GM23248 (cell line): ENCODE measurements around the gene CTDNEP1. TPM values are rescaled to one million over a fixed set of nuclear protein-coding genes. Genes with fewer than 3 reads are reported as not detected.

Experiments
- DNase-seq: peaks from one replicate; pipeline ENCODE4 v3.0.0-alpha.2; 2015
- H2AFZ ChIP-seq: fragments of 200-600 bp; sonication (generic); 2 replicates; pipeline ENCODE4 v1.6.1; 2016; ENCODE audit warnings: antibody characterized with exemption
- H3F3A ChIP-seq: fragments of 200-600 bp; sonication (generic); 2 replicates; pipeline ENCODE4 v1.6.1; 2016; ENCODE audit warnings: mild to moderate bottlenecking, antibody characterized with exemption, mixed run types; ENCODE audit not compliant: insufficient read depth
- H3K27ac ChIP-seq: fragments of 200-600 bp; sonication (generic); 2 replicates; pipeline ENCODE4 v1.5.1; 2016; ENCODE audit warnings: mild to moderate bottlenecking
- H3K27me3 ChIP-seq: fragments of 200-600 bp; sonication (generic); replicated peaks from 2 replicates; pipeline ENCODE4 v1.6.1; 2016; ENCODE audit warnings: mild to moderate bottlenecking; ENCODE audit not compliant: insufficient read depth
- H3K36me3 ChIP-seq: fragments of 200-600 bp; sonication (generic); 2 replicates; pipeline ENCODE4 v1.6.1; 2016; ENCODE audit warnings: low read depth, mild to moderate bottlenecking
- H3K4me1 ChIP-seq: fragments of 200-600 bp; sonication (generic); 2 replicates; pipeline ENCODE4 v1.6.1; 2016; ENCODE audit warnings: mild to moderate bottlenecking; ENCODE audit not compliant: insufficient read depth
- H3K4me2 ChIP-seq: fragments of 200-600 bp; sonication (generic); one replicate; pipeline ENCODE4 v1.6.1; 2016; ENCODE audit warnings: mild to moderate bottlenecking; ENCODE audit not compliant: unreplicated experiment
- H3K4me3 ChIP-seq: fragments of 200-600 bp; sonication (generic); 2 replicates; pipeline ENCODE4 v1.5.1; 2016; ENCODE audit warnings: mild to moderate bottlenecking
- H3K79me2 ChIP-seq: fragments of 200-600 bp; sonication (generic); 2 replicates; pipeline ENCODE4 v1.6.1; 2016; ENCODE audit warnings: mild to moderate bottlenecking; ENCODE audit not compliant: insufficient read depth
- H3K9ac ChIP-seq: fragments of 200-600 bp; sonication (generic); 2 replicates; pipeline ENCODE4 v1.6.1; 2016; ENCODE audit warnings: mild to moderate bottlenecking
- H3K9me2 ChIP-seq: fragments of 200-600 bp; sonication (generic); 2 replicates; pipeline ENCODE4 v1.6.1; 2016; ENCODE audit warnings: mixed run types, mild to moderate bottlenecking, moderate library complexity; ENCODE audit not compliant: insufficient read depth
- H3K9me3 ChIP-seq: fragments of 200-600 bp; sonication (generic); one replicate; pipeline ENCODE4 v1.6.1; 2017; ENCODE audit warnings: low read depth
- H4K20me1 ChIP-seq: fragments of 200-600 bp; sonication (generic); 2 replicates; pipeline ENCODE4 v1.6.0; 2016; ENCODE audit not compliant: insufficient read depth
- EZH2 ChIP-seq: fragments of 200-600 bp; sonication (generic); IDR thresholded peaks from 2 replicates; pipeline ENCODE4 v1.6.1; 2018; ENCODE audit warnings: antibody characterized with exemption, mild to moderate bottlenecking; ENCODE audit not compliant: insufficient read depth, poor library complexity, severe bottlenecking
- EZH2phosphoT487 ChIP-seq: fragments of 200-600 bp; sonication (generic); IDR thresholded peaks from 2 replicates; pipeline ENCODE4 v1.6.1; 2018; ENCODE audit warnings: antibody characterized with exemption, moderate library complexity, mild to moderate bottlenecking, low read depth; ENCODE audit not compliant: insufficient read depth
- WGBS, 2 experiments: methylation state at CpG; one replicate each; pipeline ENCODE4 v1.1.6; 2015 to 2017; ENCODE audit warnings: low lambda C conversion rate in 2 of 2, low coverage in 1 of 2; ENCODE audit errors: missing lambda C conversion rate in 2 of 2; 5-methylcytosine and 5-hydroxymethylcytosine counted together
- in situ Hi-C: fragments of 300-500 bp; cut with MboI; formaldehyde crosslinking; loops from 2 replicates; pipeline ENCODE4 v1.15.0; 2020
- polyA plus RNA-seq: library from polyadenylated mRNA; unstranded; fragments of >200 nt; fragmentation: Nextera tagmentation; extraction: Ambion mirVana; gene quantifications from 2 replicates; pipeline ENCODE4 v1.2.1, GENCODE V29; 2016
- total RNA-seq: library from RNA; depleted of rRNA; stranded (reverse); fragments of >200 nt; shearing (Covaris generic); gene quantifications from 2 replicates; pipeline ENCODE4 v1.2.3, GENCODE V29; 2014

CTDNEP1 gene
- total and polyA plus RNA-seq, 2 experiments from 2014 or later, result 30.0 to 38.9 TPM

DNA sequence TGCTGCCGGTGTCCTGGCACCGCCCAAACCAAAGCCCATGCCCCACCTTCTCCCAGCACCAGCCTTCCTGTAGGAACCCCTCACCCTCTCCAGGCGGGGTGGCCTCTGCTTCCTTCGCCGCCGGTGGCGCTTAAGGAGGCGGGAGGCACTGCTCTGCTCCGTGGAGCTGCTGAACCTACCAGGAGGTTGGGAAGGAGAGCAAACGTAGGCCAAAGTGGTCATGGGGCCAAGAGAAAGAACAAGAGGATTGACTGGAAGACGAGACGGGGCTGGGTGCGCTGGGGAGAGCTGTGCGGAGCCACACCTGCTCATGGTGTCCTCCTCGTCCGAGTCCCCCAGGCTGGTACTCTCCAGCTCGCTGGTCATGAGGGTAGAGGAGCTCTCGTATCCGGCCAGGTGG, 22.0 kb downstream of the CTDNEP1 start:
- Histone ChIP-seq H3K27ac (no peak overlapping the region), H3K4me3 (no peak overlapping the region), H3K4me2 (no peak overlapping the region), H3K9me2 (no peaks in the 10 kb centered on the region), H3K9ac (no peak overlapping the region), H3K9me3 (no peaks in the 10 kb centered on the region), H2AFZ (no peak overlapping the region), H4K20me1 (no peaks in the 10 kb centered on the region; the same call in 1 of the 2 replicates), H3K36me3 (peaks cover 6% of the 10 kb centered on the region; the same call in 1 of the 2 replicates), H3K79me2 (peaks cover 56% of the 10 kb centered on the region), H3F3A (peaks cover 23% of the 10 kb centered on the region), H3K27me3 (no peaks in the 10 kb centered on the region), H3K4me1 (0 out of 2 replicates have a peak, but pooled peaks cover 8% of the 10 kb centered on the region)
- no peak for DNase-seq
- in situ Hi-C loops, result no loop called here
- 97% methylated on average over 11 to 19 of the region's 19 CpGs for WGBS, 2 experiments
- TF ChIP-seq EZH2phosphoT487 (no peak), EZH2 (no peak)

- Histone ChIP-seq H3K4me1 (0 out of 2 replicates have a peak, but pooled peaks cover 8% of the 10 kb centered on the region), H3K79me2 (peaks cover 55% of the 10 kb centered on the region), H3K4me2 (no peak overlapping the region), H4K20me1 (no peaks in the 10 kb centered on the region; the same call in 1 of the 2 replicates), H3K9ac (no peak overlapping the region), H3K9me3 (no peaks in the 10 kb centered on the region), H3K9me2 (no peaks in the 10 kb centered on the region), H3K36me3 (peaks cover 6% of the 10 kb centered on the region; the same call in 1 of the 2 replicates), H3K27me3 (no peaks in the 10 kb centered on the region), H3F3A (peaks cover 23% of the 10 kb centered on the region), H2AFZ (no peak overlapping the region), H3K4me3 (no peak overlapping the region), H3K27ac (no peak overlapping the region)
- in situ Hi-C loops, result no loop called here
- no peak for TF ChIP-seq EZH2phosphoT487
- no peak for TF ChIP-seq EZH2
- WGBS, 2 experiments, result 89 to 94% methylated on average over 11 to 14 of the region's 14 CpGs
- DNase-seq, result no peak
Observed at GRCh38 chr17:7228920-7229319, 22.6 kb downstream of the CTDNEP1 start.

DNA sequence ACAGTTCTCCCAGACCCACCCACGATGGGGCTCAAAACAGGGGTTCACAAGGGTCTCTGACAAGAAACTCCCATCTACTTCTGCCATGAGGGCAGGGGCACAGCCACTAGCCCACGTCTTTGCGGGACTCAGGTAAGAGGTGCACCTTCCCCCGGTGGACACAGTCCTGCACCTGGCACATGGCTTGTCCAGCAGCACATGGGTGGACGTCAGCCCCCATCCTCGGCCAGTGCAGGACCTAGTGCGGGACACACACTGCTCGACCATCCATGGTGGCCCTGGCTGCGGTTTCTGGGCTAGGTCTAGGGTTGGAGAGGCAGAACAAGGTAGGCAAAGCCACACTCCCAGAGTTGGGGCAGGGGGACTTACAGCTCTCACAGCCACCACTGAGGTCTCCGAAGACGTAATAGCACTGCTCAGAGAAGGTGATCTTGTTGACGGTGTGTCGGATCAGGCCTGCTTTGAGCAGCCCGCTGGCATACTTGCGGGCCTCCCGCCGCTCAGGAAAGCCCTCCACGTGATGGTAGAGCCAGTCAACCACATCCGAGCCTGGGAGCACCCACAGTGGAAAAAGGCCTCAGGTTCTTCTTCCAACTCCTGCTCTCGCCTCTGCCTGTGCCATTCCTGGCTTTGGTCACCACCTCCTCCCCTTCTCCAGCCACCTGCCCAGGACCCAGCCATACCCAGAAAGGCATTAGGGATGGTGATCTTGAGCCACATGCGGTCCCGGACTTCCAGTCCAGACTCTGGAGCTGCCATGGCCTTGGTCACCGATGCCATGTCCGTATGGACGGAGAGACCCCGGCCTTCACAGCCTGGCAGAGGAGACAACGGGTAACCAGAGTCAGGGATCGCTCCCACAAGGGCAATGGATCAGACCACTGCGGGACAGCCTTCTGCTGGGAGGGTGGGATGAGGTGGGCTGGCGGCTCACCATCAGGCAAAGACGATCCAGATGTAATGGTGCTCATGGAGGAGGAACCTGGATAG, 24.5 kb downstream of the CTDNEP1 start:
- H3K9me2 ChIP-seq, result no peaks in the 10 kb centered on the region
- no peak overlapping the region for H3K9ac ChIP-seq
- H3K79me2 ChIP-seq, result peaks cover 48% of the 10 kb centered on the region
- no peak for DNase-seq
- H3K4me3 ChIP-seq, result no peak overlapping the region
- 0 out of 2 replicates have a peak, but pooled peaks cover 2% of the 10 kb centered on the region for H3K4me1 ChIP-seq
- no peaks in the 10 kb centered on the region for H3K9me3 ChIP-seq
- in situ Hi-C loops, result no loop called here
- H3K27ac ChIP-seq, result no peak overlapping the region
- H4K20me1 ChIP-seq, result no peaks in the 10 kb centered on the region; the same call in 1 of the 2 replicates
- H3K4me2 ChIP-seq, result no peak overlapping the region
- WGBS, 2 experiments, result 90 to 92% methylated on average over 30 to 31 of the region's 31 CpGs
- H3K36me3 ChIP-seq, result peaks cover 21% of the 10 kb centered on the region; the same call in 1 of the 2 replicates
- H2AFZ ChIP-seq, result no peak overlapping the region
- no peaks in the 10 kb centered on the region for H3K27me3 ChIP-seq
- peaks cover 23% of the 10 kb centered on the region; the same call in 1 of the 2 replicates for H3F3A ChIP-seq
- no peak for TF ChIP-seq EZH2phosphoT487
- TF ChIP-seq EZH2, result no peak

DNA sequence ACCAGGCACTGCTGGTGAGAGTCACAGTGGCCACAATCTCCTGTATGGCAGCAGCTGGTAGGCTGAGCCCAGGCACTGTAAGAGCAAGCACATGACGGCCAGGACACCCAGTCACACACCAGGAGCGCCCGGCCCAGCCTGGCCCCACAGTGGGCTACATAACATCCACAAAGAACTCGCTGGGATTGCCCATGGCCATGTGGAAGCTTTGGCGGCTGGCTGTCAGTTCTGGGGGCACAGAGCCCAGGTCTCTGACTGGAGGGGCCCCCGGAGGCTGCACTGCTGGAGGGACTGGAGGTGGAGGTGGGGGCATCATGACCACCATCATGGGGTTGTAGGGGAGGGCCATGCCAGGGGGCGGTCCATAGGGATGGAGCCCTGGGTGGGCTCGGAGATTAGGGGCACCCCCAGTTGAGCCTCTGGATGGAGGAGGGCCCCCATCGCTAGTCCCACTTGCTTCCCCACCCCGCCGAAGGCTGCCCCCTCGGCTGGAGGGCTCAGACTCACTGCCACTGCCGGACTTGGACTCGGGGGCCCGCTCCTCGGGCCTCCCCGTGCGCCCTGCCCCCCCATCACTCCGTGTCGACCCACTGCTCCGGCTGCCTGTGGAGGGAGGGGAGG, 25.7 kb downstream of the CTDNEP1 start:
- no peak overlapping the region for H3K9ac ChIP-seq
- no peaks in the 10 kb centered on the region for H3K27me3 ChIP-seq
- H2AFZ ChIP-seq, result no peak overlapping the region
- TF ChIP-seq EZH2 (no peak), EZH2phosphoT487 (no peak)
- H3K9me3 ChIP-seq, result no peaks in the 10 kb centered on the region
- H3K36me3 ChIP-seq, result peaks cover 21% of the 10 kb centered on the region; the same call in 1 of the 2 replicates
- no peaks in the 10 kb centered on the region for H3K9me2 ChIP-seq
- no peaks in the 10 kb centered on the region for H4K20me1 ChIP-seq
- in situ Hi-C loops, result no loop called here
- no peak overlapping the region for H3K4me2 ChIP-seq
- no peak overlapping the region for H3K4me3 ChIP-seq
- no peak overlapping the region for H3K27ac ChIP-seq
- no peaks in the 10 kb centered on the region for H3K4me1 ChIP-seq
- WGBS, 2 experiments, result 76 to 84% methylated on average over 16 to 20 of the region's 21 CpGs
- peaks cover 48% of the 10 kb centered on the region for H3K79me2 ChIP-seq
- H3F3A ChIP-seq, result peaks cover 21% of the 10 kb centered on the region; the same call in 1 of the 2 replicates
- no peak for DNase-seq
